Amniotic epithelial cell (primary cell): ENCODE measurements around the gene BRI3.

Source experiments
- DNase-seq: peaks from one replicate; pipeline ENCODE4 v3.0.0-alpha.2; 2010; ENCODE audit warnings: low read depth

Gene BRI3

GRCh38 chr7:98286701-98287485, 5.4 kb downstream of the BRI3 start:
- DNase-seq = no peak

GRCh38 chr7:98287486-98287959, 6.0 kb downstream of the BRI3 start:
- no peak for DNase-seq

DNA sequence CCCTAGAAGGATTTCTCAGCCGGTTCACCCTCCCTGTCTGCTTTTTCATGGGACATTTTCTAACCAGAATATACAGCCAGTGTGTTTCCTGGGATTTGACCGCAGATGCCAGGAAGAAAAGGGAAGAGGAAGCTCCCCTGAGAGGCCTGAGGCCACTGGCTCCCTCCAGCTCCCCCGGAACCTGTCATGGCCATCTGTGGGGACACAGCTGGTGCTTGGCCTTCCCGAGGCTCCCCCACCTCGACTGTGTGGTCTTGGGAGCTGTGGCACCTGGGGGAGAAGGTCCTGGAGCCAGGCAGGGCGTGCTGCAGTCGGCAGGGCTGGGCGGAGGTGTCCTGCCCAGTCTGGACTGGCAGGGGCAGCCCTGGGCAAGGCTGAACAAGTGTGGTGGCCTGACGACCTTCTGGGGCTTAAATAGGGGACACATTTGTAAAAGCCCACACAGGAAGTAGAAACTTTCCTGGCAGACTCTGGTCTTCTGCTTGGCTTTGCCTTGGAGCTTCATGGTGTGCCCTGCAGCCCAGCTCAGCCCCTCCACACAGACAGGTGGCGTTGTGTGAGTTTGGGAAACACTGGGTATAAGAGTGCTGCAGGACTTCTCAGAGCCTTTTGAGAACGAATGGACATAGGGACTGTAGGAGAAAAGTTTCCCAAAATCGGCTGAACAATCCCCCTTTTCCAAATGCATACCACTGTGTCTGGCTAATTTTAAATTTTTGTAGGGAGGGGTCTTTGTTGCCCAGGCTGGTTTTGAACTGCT, 6.8 kb downstream of the BRI3 start:
- no peak for DNase-seq

- no peak for DNase-seq
Observed at GRCh38 chr7:98289333-98289875, 7.9 kb downstream of the BRI3 start.

- DNase-seq = no peak
Observed at GRCh38 chr7:98291717-98292116, 10.2 kb downstream of the BRI3 start.

- DNase-seq = no peak
Observed at GRCh38 chr7:98293265-98293664, 11.8 kb downstream of the BRI3 start.

DNA sequence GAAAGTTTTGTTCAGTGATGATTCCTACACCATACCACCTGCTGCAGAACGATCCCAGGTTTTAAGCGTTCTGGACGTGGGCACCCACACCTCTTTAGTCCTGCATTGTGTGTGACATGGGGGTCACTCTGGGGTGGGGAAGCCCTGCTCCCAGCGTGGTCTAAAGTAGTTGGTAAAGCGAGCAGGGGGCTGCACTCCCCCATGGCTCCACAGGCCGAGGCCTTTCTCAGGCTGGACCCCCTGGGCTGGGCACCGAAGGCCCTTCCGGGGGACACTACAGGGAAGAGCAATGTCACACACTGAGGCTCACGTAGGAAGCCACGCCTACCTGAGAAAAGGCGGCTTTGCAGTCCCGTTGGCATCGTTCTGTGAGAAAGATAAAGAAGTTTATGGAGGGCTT, 12.3 kb downstream of the BRI3 start:
- DNase-seq = no peak

DNA sequence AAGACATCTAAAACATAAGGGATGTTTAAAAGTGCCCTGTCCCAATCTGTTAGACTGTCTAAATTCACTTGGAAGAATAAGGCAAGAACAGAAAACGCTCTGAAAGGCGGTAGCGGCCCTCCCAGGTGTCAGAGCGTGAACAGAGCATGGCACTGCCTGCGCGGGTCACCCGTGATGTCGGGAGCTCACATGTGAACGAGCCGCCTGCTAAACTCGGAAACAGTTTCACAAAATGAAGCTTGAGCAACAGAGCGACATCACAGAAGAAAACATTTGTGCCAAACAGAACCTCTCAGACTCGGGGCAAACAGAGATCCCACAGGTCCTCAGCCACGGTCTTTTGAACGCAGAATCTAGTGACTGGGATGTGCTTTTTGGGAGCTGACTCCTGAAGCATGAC, 12.8 kb downstream of the BRI3 start:
- no peak for DNase-seq

GRCh38 chr7:98294798-98295382, 13.4 kb downstream of the BRI3 start:
- no peak for DNase-seq

DNA sequence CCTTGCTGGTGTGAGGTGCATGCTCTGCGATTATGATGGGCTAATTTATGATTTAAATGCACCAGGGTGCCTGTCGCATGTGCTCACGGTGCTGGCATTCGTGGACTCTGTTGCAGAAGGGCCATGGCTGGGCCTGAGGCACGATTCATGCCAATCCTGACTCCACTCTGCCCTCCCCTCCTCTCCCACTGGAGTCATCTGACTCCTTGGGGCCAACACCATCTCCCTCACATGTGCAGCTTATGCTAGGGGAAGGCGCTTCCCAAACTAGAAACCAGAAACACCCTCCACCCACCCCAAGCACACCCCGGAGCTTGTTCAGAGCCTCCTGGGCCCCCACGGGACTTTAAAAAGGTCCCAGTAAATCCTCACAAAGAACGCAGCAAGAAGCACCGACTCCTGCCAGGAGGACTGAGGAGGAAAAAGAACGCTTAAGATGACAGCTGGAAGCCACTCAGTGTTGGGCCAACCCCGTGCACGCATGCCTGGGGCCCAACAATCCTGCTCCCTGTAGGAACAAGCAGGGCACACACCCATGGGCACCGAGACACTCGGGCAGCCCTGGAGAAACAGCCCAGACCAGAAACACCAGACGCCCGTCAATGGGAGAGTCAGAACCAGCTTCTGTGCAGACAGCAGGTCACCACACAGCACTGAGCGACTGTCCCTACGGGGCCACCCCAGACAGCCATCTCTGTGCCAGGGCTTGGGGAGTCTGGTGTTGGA, 14.1 kb downstream of the BRI3 start:
- no peak for DNase-seq

DNA sequence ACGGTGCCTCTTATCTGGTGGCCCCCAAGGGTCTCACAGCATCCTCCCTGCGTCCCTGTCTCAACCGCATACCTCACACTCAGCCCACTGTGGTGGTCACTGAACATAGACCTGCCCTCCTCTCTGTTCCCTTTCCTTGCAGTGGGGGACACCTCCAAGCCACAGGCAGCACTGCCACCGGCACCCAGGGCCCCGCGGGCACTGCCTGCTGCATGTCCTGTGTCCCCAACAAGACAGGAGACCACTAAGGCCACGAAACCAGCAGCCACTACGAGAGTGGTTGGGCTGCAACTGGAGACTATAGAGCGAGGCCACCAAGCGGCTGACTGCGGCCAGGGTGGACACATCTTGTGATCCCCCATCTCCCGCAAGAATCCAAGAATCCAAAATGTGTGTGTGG, 15.3 kb downstream of the BRI3 start:
- DNase-seq = no peak

- DNase-seq = no peak
Observed at GRCh38 chr7:98297626-98298286, 16.3 kb downstream of the BRI3 start.

- no peak for DNase-seq
Observed at GRCh38 chr7:98300595-98301372, 19.3 kb downstream of the BRI3 start.

DNA sequence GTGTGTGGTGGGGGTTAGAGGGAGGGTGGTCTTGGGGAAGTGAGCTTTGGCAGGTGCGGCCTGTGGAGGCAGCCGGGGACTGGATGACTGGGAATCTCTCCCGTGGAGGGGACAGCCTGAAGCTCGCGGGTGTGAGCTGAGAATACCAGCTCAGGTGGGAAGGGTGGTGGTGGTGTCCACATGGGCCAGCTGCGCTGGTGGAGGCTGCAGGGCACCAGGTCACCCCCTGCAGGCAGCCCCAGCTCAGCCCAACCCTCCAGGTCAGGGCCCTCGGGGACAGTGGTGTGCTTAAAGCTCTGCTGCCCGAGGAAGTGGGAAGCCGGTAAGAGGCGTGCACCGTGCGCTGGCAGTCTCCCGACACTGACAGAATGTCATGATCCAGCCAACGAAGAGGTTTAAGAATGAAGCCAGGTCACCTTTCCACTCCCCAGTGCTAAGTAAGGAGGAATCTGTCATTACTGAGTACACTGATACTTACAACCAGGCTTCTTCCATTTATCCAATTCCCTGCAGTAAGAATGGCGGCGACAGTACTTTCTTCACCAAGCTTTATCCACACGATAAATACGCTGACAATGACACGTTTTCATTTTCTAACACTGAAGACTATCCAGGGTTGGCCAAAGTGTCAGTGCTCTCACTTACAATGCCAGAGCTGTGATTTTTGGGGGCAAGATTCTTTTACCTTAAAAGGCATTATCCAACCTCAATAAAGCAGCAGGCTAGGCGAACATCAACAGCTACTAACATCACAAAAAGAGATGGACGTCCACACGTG, 20.4 kb downstream of the BRI3 start:
- DNase-seq = no peak

- DNase-seq = no peak
Observed at GRCh38 chr7:98303176-98303865, 21.8 kb downstream of the BRI3 start.

- no peak for DNase-seq
Observed at GRCh38 chr7:98303906-98304305, 22.4 kb downstream of the BRI3 start.

- DNase-seq = peak; percentile 37
Observed at GRCh38 chr7:98305951-98306535, 24.6 kb downstream of the BRI3 start.

- DNase-seq = no peak
Observed at GRCh38 chr7:98307971-98308466, 26.5 kb downstream of the BRI3 start.

DNA sequence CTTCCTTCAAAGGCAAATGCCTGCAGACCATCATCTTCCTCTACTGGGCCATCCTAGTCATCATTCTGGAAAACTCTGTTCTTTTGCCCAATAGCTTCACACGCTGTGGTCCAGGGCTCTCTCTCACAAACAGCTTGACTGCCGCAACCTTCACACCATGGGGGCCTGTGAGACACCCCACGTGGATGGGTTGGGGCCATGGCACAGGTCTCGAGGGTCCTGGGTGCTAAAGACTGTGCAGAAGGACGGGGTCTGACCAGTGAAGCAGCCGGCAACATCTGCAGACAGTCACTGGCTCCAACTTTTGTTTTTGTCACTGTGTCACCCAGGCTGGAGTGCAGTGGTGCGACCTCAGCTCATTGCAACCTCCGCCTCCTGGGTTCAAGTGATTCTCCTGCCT, 28.1 kb downstream of the BRI3 start:
- no peak for DNase-seq
